T-helper 2 cell (primary cell): ENCODE results near the gene PODNL1.
"Not testable (repeated sequence)": the region's sequence is repeated elsewhere in the genome, so short reads cannot be mapped to it uniquely, and the experiment has no call there.

Experiments used
- DNase-seq, 5 experiments: peaks; one replicate each; pipeline versions ENCODE4 v3.0.0 to v3.0.0-alpha.2; 2012 to 2022

PODNL1 gene

DNA sequence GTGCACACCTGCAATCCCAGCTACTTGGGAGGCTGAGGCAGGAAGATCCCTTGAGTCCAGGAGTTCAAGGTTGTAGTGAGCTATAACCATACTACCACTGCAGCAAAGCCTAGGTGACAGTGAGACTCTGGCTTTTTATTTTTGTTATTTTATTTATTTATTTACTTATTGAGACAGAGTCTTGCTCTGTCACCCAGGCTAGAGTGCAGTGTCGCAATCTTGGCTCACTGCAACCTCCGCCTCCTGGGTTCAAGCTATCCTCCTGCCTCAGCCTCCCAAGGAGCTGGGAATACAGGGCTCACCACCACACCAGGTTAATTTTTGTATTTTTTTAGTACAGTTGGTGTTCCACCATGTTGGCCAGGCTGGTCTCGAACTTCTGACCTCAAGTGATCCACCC, 35.3 kb upstream of the PODNL1 start:
- not testable (repeated sequence) for DNase-seq

DNA sequence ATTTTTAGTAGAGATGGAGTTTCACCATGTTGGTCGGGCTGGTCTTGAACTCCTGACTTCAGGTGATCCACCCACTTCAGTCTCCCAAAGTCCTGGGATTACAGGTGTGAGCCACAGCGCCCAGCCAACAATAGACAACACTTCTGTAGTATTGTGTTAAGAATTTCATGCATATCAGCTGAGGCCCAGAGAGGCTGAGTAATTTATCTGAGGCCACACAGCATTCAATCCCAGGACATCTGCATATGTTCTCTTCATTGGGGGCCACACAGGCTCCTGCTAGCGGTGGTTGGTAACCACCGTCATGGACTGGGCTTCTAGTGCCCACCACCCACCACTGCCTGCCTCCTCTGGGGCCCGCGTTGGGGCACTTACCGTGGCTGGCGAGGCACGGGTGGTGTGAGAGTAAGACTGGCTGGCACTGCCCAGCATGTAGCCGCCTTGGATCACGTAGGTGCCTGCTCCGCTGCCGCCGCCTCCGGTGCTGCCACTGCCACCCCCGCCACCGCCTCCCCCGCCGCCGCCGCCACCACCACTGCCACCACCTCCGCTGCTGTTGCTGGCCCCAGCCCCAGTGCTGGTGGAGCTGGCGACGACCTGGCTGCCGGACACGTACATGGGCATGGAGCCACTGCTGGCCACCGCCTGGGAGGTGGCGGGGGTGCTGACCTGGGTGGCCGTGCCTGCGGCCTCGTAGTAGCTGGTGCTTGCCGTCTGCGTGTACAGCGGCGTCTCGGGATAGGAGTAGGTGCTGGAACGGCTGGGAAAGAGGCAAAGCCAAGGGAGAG, 34.3 kb upstream of the PODNL1 start:
- DNase-seq = no peak

DNA sequence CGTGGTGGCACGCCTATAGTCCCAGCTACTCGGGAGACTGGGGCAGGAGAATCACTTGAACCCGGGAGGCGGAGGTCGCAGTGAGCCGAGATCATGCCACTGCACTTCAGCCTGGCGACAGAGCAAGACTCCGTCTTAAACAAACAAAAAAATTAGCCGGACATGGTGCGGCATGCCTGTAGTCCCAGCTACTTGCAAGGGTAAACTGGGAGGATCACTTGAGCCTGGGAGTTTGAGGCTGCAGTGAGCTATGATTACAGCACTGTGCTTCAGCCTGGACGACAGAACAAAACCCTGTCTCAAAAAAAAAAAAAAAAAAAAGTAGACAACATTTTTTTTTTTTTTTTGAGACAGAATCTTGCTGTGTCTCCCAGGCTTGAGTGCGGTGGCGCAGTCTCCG, 33.7 kb upstream of the PODNL1 start:
- not testable (repeated sequence) for DNase-seq

DNA sequence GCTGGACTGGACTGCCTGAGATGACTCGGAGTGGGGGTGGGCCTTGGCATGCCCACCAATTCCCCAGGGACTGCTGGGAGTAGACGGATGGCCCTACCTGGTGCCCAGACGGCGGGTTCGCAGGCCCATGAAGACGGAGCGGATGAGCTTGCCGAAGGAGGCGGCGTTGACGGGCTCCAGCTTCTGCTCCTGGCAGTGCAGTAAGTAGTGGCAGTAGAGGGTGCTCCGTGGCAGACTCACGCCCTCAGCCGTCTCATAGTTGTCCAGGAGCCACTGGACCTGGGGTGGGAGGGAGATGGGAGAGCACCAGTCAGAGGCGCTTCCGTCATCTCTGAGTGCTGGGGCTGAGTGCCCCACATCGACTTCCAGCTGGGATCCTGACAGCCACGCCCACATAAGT, 31.7 kb upstream of the PODNL1 start:
- DNase-seq = no peak

DNA sequence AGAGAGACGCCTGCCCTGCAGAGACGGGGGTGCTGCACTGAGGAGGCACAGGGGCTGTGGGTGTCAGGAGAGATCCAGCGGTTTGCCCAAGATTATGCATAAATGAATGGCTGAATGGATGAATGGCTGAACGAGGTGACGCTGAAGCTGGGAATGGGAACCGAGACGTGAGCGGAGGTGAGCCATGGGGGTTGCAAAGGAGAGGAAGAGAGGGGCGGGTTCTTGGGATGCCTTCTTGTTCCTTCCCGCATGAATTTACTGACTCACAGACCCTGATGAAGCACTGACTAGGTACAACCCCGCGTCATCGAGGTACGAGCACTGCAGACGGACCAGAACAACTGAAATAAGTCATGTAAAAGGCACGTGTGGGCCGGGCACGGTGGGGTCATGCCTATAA, 30.8 kb upstream of the PODNL1 start:
- DNase-seq = no peak

DNA sequence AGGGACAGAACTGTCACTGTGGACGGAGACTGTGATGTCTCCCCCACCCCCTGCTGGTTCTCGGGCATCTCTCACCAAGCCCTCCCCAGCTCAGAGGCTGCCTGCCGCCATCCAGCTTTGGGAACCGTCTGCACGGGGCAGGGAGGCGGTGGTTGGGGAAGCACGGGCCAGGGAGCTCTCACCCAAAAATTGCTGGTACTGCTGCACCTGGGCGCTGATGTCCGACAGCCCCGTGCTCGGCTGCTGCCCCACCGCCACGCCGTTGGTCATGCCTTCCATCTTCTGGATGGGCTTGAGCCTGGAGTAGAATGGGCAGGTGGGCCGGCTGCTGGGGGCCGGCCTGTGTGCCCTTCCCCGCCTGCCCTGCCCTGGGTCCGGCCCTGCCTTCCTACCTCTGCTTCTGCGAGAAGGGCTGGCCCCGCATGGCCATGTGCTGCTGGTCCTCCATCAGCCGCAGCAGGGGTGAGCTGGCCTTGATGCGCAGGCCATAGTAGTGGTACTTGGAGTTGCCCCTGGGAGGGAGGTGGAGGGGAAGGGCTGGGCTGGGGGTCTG, 30.2 kb upstream of the PODNL1 start:
- no peak for DNase-seq

DNA sequence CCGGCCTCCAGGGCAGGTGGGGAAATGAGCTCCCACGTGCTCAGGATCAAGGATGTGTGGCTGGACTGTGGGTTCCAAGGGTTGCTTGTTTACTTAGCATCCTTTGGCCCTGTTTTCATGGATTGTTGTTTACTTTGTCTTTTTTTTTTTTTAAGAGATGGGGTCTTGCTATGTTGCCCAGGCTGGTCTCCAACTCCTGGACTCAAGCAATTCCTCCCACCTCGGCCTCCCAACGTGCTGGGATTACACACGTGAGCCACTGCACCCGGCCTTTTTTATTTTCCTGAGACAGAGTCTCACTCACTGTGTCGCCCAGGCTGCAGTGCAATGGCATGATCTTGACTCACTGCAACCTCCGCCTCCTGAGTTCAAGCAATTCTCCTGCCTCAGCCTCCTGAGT, 29.0 kb upstream of the PODNL1 start:
- not testable (repeated sequence) for DNase-seq

DNA sequence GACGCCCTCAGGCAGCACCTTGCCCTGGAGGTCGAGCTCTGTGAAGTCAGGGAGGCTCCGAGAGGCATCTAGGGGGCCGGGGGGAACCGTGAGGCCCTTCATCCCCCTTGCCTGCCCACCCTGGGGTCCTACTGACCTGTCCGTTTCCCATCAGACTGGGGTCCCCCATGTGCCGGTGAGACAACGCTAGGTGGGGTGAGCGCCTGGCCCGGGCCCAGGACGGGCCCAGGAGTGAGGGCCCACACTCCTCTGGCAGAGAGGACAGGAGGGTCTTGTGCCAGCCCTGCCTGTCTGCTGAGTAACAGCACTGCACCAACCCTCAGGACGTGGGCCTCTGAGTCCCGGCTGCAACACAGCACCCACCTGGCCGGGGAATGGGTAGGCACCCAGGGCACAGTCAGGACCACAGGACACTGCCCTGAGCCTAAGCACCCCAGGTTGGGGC, 28.5 kb upstream of the PODNL1 start:
- DNase-seq = no peak

DNA sequence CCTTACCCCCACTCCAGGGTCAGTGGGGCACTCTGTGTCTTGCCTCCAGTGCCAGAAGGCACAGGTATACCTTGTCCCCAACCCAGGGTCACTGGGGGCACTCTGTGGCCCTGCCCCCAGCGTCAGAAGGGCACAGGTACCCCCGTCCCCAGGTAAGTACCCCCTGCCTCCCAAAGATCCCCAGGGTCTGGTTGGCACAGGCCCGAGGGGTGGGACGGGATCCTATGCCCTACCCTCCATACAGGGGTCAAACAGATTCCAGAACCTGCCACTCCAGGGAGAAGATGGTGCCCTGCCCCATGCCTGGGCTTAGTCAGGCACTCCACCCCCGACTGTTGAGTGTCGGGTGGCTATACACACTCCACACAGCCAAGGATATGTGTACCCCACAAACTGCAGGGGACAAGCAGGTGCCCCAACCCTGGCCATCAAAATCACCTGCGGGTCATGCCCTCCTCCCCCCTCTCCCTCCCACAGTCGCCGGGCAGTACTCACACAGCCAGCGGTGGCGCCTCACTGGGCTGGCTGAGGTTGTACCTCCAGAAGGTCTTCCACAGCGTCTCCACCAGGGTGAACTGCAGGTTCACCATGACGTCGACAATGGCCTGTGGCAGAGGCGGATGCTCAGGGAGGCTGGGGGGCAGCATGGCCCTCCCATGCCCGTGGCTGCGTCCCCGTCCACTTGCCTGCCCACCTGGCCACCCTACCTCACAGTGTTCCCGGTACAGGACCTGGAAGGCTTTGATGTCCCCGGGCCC, 27.9 kb upstream of the PODNL1 start:
- DNase-seq = no peak

DNA sequence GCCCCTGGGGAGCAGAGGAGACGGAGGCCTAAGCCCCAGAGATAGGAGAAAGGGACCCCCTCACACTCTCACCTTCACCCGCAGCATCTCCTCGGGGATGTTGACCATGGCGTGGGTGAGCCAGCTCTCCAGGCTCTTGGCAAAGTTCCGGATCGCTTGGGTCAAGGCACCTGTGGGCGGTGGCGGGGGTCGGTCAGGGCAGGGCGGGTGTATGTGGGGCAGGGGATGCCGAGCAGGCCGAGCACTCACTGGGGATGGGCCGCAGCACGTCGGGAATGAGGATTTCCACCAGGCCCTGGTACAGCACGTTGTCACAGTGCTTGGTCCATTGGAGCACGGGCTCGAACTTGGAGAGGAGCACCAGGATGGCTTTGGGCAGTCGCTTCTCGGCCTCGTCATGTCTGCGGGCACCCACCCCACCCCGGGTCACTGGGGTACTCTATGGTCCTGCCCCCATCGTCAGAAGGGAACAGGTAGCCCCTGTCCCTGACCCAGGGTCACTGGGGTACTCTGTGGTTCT, 27.2 kb upstream of the PODNL1 start:
- DNase-seq = no peak

DNA sequence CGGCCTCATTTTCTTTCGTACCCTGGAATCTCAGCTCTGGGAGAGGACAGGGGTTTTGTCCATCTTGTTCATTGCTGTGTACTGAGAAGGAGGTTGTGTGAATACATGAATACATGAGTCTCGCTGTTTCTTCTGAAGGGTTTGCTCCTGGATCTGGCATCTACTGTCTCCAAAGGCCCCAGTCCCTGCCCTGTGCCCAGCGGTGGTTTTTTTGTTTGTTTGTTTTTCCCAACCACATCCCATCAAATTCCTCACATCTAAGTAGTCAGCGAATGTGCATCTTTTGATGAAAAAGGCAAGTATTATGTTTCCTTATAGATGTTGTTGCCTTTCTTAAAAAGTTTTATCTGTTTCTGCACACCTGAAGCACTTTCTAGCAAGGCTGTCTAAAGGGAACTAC, 26.6 kb upstream of the PODNL1 start:
- no peak for DNase-seq

DNA sequence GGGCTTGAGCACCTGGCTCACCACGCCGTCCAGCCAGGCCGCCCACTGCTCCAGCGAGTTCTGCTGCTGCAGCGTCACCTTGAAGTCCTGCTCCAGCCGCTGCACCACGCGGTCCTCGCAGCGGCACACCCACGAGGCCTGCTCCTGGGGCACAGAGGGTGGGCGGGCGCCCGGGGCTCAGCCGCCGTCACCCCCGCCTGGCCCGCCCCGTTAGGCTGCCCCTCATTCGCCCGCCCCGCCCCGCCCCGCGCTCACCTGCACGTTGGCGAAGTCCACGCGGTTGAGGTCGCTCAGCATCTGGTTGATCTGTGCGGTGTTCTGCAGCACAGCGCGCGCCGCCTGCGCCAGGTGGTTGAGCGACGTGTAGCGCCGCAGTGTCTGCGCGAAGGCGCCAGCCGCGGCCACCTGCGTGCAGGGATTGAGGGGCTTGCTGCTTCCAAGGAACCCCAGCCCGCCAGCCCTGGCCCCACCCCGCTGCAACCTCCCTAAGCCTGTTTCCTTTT, 25.4 kb upstream of the PODNL1 start:
- no peak for DNase-seq

DNA sequence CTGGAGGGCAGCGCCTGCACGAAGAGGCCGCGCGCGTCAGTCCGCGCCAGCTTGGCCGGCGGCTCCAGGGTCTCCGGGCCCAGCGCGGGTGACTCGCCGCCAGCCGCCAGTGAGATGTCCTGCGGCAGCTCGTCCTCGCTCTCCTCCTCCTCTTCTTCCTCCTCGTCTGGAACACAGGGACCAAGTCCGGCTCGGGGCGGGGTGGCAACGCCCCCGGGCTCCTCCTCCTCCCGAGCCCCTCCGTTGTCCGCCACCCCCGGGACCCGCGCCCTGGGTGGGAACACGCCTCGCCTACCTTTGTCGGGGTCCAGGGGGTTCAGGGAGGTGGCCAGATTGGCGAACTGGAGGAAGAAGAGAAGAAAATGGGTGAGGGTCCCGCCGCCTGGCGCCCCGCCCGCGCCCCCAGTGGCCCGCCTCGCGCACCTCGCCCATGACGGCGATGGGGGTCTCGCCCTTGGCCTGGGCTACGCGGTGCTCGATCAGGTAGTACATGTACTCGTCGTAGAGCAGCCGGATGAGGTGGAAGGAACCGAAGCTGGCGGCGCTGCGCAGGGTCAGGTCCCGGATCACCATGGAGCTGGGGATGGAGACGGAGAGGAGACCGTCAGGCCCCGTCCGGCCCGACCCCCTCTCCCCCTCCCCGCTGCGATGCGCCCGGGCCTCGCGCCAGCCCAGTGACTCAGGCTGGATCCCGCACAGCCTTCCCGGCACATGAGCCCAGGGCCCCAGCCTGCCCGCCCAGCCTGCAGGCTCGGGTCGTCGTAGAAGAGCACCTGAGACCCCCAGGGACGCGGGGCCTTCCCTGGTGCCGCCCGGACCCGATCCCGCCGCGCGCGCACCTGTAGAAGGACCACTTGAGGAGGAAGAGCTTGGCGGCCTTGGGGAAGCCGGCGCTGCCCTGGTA, 24.7 kb upstream of the PODNL1 start:
- no peak for DNase-seq

DNA sequence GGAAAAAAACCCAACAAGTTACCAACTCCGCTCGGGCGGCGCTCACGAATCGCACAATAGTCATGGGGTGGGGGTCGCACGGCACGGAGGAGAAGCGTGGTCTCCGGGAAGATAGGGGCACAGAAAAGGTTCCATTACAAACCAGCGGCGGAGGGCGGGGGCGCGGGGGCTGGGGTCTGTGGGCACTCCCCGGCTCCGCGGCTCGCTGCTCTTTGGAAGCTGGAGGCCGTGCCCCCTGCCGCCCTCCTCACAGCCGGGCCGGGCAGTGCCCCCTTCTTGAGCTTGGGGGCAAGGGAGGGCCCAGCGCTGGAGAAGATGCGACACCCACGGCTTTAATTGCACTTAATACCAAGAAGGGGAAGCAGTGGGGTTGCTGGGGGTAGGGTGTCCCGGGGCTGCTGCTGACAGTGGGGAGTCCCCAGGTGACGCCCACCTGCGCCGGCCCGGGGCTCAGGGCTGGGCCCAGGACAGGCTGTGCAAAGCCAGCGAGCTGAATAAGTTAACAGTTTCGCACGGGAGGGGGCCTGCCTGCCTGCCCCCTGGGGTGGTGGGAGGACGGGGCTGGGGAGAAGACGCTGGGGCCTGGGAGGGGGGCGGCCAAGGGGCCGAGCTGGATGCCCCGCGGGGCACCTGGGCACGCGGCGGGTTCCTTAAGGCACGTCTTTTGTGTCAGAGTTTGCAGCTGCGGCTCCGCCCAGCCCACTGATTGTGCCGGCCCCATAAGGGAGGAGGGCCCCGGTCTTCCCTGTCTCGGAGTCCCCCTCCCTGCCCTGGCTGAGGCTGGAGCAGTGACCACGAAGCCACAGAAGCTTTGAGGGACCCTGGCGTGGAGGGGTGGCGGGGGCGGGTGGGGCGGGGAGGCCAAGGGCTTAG, 23.8 kb upstream of the PODNL1 start:
- DNase-seq = no peak

DNA sequence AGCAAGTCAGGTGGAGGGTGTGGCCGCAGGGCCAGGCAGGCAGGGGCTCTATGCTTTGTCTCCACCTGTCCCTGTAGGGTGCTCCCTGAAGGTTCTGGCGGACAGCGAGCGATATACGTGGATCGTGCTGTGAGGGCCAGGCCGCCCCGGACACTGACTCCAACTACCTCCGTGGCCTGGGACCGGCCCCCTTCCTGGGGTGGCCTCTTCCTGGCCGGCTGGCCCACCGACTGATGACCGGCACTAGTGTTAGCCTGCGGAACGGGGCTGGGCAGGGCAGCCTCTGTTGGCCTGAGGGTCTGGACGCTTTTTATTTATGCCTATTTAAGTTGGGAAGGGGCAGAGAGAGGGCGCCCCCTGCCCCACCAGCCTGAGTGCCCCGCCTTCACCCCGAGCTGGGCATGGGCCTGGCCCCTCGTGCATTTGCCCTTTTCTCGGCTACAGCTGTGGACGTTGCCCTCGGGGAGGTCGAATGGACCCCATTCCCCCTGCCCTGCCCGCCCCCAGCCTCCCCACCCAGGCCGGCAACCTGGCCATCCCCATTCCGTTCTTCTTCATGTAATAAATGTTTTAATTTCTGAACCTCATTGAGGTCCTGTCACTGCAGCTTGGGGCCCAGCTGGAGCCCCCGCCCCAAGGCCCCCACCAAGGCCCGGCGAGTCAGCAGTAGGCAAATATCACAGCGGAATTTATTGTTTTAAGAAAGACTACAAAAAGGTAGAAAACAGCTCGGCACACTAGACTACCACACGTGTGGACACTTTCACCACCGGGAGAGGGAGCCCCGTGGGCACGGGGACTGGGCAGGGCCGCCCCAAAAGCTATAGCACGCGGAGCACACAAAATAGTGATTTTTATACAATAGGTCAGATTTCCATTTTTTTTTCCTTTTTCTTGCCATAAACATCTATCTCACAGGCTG, 22.9 kb upstream of the PODNL1 start:
- no peak for DNase-seq

DNA sequence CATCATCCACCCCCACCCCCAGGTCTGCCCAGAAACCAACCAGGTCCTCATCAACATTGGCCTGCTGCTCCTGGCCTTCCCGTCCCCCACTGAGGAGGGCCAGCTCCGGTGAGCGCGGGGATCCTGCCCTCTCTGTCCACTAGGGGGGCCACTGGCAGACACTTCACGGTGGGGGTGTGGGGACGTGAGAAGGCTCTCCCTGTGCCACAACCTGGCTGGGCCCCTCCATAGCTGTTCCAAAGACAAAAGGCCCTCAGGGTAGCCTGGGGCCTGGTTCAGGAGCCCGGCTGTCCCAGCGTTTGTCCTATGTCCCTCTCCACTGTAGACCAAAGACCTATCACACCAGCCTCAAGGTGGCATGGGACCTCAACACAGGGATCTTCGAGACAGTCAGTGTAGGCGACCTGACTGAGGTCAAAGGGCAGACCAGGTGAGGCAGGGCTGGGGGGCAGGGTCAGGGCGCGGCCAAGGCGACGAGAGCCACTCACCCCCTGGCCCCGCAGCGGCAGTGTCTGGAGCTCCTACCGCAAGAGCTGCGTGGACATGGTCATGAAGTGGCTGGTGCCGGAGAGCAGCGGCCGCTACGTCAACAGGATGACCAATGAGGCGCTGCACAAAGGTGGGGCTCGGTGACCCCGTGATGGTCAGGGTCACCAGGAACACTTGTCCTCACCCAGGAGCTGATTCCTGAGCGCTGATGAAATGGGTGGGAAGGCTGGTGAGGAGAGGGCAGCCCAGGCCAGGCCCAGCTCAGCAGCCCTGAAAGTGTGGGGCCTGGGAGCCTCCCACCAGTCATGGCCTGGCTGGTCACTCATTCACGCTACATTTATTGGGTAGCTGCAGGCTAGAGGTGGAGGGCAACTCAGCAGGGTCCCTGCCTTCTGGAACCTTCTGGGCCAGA, 22.0 kb upstream of the PODNL1 start:
- no peak for DNase-seq

DNA sequence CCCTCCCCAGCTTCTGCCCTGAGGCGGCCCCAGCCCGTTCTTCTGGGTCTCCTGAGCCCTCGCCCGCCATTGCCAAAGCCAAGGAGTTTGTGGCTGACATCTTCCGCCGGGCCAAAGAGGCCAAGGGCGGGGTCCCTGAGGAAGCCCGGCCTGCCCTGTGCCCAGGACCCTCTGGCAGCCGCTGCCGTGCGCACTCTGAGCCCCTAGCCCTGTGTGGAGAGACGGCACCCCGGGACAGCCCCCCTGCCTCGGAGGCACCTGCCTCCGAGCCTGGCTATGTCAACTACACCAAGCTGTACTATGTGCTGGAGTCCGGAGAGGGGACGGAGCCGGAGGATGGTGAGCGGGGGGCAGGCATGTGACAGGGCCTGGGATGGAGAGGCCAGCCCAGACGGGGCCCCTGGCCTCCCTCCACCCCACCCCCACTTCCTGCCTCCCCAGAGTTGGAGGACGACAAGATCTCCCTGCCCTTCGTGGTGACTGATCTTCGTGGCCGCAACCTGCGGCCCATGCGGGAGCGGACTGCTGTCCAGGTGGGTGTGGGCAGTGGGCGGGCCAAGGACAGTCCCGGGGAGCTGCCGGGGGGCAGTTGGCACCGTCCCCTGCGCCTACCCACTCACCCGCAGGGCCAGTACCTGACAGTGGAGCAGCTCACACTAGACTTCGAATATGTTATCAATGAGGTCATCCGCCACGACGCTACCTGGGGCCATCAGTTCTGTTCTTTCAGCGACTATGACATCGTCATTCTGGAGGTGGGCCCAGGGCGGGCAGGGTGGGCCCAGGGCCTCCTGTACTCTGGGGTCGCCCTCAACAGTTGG, 21.1 kb upstream of the PODNL1 start:
- DNase-seq = no peak

DNA sequence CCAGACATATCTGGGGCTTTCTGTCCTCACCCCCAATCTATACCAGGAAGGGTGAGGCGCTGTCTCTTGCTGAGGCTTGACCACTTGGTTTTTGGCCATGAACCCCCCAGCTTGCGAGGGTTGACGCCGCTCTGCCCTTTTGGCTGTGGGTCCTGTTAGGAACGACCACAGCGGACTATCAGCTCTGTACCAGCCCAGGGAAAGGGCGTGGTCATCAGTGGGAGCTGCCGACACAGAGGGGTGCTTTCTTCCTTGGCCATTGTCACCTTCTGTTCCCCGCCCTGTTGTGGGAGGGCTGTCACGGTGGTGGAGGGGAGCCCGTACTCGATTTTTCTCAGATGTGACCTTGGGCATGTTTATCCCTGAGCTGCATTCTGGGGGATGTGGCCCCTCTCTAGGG, 19.8 kb upstream of the PODNL1 start:
- DNase-seq = no peak
